GM18499 (cell line): ENCODE data around the gene C1orf52.

Experiments used
- ATAC-seq: cut with Tn5 transposase; IDR thresholded peaks from one replicate; pipeline ENCODE4 v1.9.1; 2021; ENCODE audit warnings: moderate number of reproducible peaks; ENCODE audit not compliant: insufficient read depth, unreplicated experiment

Gene C1orf52

DNA sequence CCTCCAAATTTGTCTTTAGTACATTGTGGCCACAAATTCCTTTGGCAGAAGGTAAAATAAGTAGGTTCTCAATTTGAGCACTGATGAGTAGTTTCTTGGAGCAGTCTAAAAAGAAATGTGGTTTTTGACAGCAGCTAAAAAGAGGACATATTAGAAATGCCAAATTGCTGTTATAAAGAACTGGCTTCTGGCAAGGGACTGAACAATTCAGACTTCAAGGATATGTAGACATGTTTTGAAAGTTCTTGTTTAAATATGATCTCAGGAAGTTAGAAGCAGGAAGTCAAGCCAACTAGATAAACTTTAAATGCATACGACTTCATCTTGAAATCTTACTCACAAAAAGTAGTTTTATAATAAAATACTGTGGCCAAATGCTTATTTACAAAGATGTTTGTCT is 18.8 kb downstream of the C1orf52 start:
- no peak for ATAC-seq

DNA sequence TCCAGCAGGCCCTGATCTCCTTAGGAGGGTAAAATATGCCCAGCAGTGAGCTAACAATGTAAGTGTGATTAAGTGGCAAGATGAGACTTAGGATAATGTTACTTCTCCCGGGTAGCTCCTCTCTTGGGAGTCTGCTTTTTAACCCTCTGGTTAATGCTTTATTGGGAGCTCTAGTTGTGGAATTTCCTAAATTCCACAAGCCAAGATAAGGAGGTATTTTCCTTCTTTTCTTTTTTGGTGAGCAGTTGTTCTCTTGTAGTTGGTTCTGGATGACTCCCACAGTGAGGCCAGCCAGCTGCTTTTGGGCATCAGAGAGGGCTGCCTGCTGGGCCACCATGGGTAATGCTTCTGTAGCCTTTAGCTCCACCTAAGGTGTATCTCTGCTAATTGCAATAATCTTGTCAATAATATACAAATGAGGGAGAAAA is 19.3 kb downstream of the C1orf52 start:
- no peak for ATAC-seq

DNA sequence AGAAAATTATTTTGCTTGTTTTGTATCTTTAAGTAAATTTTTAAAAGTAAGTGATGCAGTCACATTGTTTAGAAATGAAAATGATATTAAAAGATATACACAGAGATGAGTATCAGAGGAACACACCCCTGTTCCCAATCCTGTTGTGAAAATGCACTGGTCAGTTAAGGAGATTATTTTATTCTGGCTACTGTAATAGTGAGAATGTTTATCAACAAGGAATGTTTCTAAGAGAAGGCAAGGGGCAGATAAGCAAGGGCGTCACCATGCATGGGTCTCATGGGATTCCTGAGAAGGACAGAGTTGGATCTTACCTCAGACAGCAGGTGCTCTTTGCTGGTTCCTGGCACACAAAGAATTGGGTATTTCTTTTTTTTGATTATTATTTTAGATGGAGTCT is 21.8 kb downstream of the C1orf52 start:
- no peak for ATAC-seq

DNA sequence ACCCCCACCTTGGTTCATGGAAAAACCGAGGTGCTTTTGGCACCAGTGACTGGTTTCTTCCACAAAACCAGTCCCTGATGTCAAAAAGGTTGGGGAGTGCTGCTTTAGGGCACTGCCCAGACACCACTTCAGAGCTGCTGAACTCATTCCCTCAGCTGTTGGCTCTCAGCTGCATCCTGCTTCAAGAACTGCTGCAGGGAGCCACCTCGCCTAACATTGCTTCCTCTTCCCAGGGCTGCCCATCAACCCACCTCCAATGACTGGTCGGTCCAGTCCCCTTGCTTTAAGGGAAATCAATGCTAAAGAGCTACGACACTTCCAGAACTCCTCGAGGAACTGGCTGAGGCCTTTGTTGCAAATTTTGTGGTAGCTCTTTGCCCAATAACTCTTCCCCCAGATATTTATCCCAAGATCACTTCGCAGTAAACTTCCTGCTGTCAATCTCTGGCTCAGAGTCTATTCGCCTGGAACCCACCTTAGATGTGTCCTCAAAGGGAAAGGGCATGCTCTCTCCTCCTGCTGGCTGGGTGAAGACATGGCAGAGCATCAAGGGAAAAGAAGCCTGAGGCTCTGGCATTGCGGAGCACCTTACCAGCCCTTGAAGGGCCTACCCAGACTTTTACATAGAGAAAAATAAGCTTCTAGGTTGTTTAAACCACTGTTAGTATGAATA is 29.0 kb downstream of the C1orf52 start:
- ATAC-seq: no peak

DNA sequence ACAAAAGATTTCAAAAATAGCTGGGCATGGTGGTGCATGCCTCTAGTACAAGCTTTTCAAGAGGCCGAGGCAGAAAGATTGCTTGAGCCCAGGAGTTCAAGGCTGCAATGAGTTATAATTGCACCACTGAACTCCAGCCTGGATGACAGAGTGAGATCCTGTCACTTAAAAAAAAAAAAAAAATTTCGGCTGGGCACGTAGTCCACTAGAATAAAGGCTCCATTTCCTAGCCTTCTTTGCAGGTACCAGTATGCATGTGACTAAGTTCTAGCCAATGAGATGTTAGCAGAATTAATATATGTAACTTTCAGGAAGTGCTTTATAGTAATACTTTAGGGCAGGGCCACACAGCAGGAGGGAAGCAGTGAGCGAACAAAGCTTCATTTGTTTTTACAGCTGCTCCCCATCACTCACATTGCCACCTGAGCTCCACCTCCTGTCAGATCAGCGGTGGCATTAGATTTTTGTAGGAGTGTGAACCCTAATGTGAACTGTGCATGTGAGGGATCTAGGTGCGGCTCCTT is 29.8 kb downstream of the C1orf52 start:
- no peak for ATAC-seq

DNA sequence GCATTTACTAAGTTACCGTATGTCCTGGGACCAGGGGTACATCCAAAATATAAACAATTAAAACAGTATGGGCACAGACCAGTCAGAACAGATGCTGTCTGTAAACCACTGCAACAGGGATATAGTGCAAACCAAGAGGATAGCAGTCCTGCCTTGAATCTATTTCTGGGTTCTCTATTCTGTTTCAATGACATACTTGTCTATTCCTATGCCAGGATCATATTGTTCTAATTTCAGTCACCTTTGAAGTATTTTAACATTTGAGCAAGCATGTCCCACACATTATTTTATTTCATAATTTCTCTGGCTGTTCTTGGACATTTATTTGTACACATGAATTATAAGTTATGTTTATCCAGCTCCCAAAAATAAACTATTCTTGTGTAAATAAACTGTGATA is 30.5 kb downstream of the C1orf52 start:
- ATAC-seq: no peak

DNA sequence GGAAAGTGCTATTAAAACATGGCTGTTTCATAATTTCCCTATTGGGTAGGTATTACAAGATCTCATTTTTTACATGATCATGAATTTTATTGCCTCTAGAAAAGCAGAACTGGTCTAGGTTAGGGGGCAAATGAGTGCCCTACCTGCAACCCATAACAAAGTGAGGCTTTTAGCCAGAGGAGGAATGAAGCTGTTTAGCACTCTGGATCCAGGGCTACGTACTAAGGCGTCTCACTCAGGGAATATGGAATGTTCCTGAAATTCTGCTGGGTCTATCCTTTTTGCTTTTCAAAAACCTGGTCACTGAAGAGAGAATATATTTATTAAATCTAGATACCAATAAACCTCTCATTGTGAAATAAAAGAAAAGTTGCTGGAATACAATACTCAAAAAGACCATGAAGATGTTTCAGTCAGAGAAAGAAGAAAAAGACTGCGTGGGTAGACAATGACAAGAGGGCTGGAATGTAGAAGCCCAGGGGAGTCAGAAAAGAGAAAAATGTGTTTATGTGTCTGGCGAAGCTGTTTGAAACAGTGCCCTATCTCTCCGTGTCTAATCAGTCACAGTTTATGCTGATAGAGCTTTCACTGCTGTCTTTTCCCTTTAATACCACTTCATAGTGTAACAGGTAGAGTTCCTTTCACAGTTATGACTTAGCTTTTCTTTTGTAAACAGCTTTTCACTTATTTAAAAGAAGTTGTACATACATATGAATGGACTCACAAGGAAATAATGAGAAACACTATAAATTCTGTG is 33.7 kb downstream of the C1orf52 start:
- ATAC-seq: no peak

DNA sequence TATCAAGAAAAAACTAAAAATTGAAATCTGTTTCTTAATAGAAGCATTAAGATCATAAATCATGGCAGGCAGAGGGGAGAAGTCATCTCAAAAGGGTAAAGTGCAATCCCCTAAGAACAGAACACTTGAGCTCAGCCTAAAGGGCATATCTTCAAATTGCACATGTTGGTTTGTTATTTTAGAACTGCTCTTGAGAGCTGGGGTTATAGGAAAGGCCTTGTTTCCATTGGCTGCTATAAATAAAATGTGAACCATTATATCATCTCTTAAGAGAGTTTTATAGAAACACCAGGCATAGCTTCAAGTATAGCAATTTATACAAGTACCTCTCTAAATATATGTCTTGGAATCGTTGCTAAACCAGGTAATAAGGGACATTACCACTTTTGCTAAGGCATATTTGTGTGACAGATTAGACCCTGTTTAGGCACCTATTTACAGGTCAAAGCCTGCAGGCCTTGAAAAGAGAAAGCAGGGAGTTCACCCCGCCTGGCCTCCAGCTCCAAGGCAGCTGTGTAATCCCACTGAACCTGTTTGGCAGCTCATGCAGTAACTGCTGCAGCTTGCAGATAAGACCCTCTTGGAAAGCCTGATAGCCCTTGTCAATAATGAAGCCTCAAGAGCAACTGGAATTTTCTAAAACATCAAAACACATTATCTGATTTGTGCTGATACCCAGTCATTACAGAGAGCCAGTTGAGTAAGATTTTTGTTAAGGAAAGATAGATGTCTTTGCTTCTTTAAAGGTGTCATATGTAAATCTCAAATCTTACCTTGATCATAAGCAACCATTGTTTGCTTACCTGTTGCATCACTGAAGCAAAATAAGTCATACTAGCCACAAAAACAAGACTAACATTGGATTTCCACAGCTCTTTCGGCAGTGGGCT is 34.5 kb downstream of the C1orf52 start:
- no peak for ATAC-seq

DNA sequence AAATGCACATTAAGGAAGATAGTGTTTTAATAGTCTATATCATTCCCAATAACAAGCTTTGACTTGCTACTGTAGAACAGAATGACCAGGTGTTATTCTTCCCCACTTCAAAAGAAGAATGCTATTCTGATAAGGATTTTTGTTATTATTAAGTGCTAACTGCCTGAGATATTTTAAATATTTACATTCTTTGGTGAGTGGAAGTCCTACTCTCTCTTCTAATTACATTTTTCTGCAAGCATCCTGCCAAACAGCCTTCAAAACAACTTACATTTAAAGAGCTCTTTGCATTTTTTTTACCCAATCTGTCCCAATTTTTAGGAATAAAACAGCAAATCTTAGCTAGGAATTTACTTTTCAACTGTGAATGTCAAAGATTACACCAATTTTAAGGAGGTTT is 35.2 kb downstream of the C1orf52 start:
- ATAC-seq: no peak

DNA sequence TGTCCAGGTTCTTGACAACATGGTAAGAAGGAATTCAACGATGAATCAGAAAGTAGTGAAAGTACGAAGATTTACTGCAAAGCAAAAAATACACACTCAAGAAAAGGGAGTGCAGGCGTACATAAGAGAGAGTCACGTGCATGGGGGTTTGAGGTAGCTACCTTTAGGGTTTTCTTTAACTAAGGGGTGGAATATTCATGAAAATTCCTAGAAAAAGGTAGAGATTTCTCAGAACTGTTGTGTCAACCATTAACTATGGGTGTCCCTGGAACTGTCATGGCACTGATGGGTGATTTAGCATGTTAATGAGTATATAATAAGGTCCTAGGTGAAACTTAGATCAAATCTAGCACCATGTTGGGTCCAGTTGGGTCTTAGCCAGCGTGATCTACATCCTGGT is 36.1 kb downstream of the C1orf52 start:
- no peak for ATAC-seq

DNA sequence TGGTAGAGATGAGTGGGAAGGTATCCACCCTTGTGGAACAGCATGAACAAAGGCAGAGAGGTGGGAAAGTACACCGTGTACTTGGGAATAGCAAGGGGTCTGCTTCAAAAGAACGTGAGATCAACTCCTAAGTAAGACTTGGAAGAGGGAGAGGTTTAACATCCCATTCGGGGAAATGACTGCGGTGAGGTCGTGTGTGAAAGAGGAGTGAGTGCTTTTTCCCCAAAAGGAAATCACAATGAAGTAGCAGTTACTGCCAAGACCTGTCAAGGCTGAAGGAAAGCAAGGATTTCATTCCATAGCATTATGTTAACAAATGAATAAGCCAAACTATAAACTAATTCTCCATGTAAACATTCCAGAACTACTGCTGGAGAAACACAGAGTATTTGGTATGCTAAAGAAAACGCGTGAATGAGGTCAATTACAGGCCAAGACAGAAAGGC is 38.7 kb downstream of the C1orf52 start:
- ATAC-seq: no peak

DNA sequence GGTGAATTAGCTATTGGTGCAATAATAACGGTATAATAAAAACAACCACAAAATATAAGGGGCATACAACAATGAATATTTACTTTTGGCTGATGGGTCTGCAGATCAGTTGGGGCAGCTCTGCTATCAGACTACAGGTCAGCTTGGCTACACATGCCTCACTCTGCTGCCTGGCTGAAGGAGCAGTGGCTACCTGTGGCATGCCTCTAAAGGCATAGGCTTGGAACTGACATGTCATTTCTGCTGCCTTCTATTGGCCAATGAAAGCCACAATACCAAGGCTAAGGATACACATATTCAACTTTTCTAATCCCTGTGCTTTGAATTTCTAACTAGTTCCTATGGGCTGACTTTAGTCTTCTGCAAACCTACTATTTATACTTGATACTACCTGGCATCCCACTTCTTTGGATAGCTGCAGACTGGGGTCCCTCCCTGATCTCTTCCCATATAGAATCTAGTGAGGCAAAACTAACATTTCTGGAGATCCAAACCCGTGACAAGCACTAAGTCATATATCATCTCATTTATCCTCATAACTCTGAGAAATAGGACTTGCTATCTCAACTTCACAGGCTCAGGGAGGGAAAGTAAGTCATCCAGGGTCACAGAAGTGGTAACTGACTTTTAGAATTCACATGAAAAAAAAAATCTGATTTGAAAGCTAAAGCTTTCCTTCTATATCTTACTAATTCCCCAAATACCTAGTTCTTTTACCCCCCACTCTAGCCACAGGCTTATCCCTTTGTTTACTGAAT is 39.4 kb downstream of the C1orf52 start:
- no peak for ATAC-seq

DNA sequence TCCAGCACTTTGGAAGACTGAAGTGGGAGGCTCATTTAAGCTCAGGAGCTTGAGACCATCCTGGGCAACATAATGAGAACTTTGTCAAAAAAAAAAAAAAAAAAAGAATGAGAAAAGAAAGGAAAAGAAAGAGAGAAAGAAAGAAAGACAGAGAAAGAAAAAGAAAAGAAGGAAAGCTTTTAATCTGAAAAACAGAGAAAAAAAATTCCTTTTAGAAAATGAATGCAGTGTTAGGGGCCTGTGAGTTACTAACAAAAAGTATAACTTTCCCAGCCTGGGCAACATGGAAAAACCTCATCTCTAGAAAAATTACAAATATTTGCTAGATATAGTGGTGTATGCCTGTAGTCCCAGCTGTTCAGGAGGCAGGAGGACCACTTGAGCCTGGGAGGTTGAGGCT is 42.8 kb downstream of the C1orf52 start:
- ATAC-seq: no peak

DNA sequence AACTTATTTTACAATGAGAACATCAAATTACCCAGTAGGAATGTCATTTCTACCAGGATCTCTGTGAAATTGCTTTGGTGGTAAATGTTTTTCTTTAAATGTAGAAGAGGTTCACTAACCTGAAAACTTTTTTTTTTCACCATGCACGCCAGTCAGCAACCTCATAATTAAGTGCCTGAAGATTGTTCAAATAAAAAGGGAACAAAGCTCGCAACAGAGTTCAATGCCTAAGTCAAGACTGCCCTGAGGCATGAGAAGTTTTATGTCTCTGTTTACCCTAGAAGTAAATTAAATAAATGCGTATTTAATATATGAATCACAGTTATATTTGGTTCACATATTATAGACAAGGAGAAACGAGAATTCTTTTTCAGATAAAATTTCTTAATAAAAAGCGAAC is 44.8 kb downstream of the C1orf52 start:
- no peak for ATAC-seq

DNA sequence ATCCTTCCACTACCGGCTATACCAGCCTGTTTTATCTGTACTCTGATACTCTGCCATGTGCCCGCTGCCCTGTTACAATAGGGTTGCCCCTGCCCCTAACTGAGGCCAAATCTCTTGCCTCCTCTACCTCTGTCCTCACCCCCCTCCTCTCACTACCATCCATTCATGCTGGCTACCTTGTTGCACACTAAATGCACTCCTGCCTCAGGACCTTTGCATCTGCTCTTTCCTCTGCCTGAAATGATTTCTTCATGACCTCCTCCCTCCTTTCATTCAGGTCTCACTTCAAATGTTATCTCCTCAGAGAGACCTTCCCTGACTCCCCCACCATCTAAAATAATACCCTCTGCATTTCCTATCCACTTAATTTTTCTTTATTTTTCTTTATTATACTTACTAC is 51.0 kb downstream of the C1orf52 start:
- no peak for ATAC-seq

DNA sequence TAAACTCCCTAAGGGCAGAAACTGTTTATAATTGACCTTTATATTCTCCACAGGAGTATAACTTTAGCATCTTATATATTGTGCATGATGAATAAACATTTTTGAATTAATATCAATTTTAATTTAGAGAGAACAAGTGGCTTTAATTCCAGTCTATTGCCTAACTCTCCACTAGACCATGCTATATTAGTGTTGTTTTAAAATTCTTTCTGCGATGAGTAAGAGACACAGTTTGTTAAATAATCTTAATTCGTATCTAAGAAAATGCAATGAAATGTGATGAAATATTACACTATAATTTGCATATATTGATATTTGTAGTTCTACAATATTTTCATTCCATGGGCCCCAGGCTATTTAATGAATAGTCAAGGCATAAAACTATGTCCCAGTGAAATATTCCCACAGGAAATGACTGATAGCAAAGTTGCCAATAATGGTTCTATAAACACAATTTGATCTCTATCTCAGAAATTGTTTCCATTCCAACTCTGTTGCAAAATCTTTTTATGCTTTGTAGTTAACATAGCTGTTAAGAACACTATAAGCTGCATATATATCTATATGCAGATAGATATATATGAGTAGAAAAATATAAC is 55.8 kb downstream of the C1orf52 start:
- no peak for ATAC-seq

DNA sequence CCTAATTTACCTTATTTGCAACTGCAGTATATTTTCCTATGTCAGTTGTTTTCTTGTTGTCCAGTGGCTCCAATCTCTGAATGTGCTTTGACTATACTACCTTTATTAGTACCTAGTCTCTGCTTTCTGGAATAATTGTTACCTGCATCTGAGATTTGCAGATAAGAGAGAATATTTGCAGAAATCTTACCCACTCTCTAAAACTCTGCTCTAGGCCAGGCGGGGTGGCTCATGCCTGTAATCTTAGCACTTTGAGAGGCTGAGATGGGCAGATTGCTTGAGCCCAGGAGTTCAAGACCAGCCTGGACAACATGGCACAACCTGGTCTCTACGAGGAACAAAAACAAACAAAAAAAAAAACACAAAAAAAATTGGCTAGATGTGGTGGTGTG is 56.6 kb downstream of the C1orf52 start:
- ATAC-seq: no peak

DNA sequence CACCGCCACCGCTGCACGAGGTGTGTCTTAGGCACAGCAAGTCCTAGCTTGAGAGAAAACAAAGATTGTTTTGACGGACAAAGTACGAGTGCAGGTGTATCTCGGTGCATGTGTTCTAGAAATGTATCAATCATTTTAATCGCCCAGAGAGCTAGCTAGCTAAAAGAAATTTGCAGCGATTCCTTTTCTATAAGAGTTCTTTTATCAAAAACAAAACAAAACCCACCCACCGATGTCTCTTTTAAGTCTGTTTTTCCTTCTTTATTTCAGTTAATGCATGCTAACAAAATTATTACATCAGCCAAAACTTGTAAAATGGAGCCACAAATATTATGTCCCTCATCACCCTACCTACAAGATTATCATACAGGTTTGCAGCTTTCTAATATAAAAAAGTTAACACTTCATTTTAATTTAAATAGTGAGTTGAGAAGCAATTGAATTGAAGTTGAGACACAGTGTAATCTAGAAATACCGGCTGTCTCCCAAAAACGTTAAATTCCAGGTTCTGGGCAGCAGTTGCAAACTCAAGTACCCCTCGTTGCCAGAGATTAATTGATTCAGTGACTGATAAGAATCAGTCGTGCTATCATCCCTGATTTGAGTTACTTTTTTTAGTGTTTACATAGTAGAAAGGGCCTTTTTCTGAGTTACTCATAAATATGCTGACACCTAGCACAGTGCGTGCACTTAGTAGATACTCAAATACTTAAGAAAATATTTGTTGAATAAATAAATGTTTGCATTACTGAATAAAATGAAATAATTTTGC is 57.2 kb downstream of the C1orf52 start:
- peak; percentile 24 for ATAC-seq
